ENCODE data around the gene SH3GL2. TPM values are rescaled to one million over a fixed set of nuclear protein-coding genes. Genes with fewer than 3 reads are reported as not detected.

SH3GL2 gene
- total and polyA plus RNA-seq, 11 donors = 1.3 to 20.9 (median 5.0) TPM

DNA sequence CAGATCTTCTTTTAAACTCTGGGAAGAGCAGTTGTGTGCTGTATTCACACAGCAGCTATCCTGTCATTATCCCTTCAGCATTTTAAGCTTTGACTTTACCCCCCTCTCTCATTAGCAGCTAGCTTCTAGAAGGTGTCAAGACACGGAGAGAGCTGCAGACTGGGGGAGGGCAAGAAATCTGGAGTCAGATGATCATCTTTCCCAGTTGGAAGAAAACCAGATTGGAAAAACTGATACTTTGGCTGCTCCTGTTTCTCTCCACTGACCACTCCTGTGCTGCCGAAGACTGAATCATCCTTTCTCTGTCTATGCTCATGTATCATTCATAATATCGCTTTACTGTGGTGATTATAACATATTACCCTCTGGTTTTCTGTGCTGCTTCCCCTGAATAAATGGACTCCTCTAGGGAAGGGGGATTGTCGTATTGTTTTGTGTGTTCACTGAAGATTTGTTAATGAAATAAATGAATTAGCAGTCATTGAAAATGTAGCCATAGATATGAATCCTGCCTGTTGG, 75.1 kb downstream of the SH3GL2 start:
- intact Hi-C loops (cut with DNase I) = no loop called here
- Histone ChIP-seq H3K4me1 (peaks cover 0 to 4% (median 0%) of the 10 kb centered on the region in 12 donors), H3K27ac (no peak overlapping the region), H3K36me3 (no peaks in the 10 kb centered on the region), H3K27me3 (no peaks in the 10 kb centered on the region), H3K4me3 (no peak overlapping the region), H3K9me3 (no peaks in the 10 kb centered on the region)
- TF ChIP-seq, protein P1, sequence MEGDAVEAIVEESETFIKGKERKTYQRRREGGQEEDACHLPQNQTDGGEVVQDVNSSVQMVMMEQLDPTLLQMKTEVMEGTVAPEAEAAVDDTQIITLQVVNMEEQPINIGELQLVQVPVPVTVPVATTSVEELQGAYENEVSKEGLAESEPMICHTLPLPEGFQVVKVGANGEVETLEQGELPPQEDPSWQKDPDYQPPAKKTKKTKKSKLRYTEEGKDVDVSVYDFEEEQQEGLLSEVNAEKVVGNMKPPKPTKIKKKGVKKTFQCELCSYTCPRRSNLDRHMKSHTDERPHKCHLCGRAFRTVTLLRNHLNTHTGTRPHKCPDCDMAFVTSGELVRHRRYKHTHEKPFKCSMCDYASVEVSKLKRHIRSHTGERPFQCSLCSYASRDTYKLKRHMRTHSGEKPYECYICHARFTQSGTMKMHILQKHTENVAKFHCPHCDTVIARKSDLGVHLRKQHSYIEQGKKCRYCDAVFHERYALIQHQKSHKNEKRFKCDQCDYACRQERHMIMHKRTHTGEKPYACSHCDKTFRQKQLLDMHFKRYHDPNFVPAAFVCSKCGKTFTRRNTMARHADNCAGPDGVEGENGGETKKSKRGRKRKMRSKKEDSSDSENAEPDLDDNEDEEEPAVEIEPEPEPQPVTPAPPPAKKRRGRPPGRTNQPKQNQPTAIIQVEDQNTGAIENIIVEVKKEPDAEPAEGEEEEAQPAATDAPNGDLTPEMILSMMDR (IDR thresholded peaks at IDR 0.05) = no peak
- no peak for TF ChIP-seq POLR2A (IDR thresholded peaks at IDR 0.05)
- no peak for DNase-seq
- WGBS, 4 donors = 72 to 75% (median 72%) methylated on average over 4 of the region's 4 CpGs
- ATAC-seq = no peak

DNA sequence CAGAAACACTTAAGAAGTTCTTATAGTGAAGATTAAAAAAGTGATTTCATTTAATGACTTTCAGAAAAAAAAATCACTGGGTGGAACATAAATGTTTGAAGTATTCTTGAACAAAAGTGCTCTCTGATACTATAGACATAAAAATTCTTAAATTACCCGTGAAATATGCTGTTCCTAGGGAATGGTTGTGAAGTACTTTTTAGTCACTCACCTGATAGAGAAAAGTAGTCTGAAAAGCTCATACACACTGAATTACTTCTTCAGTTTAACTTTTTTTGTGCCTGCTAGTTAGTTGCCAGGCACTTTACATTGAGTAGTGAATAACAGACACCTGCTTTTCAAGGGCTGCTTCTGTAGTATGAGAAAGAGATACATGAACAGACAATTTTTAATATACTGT, 78.0 kb downstream of the SH3GL2 start:
- no peak for ATAC-seq
- no peak for DNase-seq
- TF ChIP-seq POLR2A (IDR thresholded peaks at IDR 0.05) = no peak
- TF ChIP-seq, protein P1 (IDR thresholded peaks at IDR 0.05) = no peak
- H3K4me3 ChIP-seq = no peak overlapping the region
- WGBS, 4 donors = 66 to 78% (median 75%) methylated on average over 1 of the region's 1 CpG
- peaks cover 0 to 4% (median 0%) of the 10 kb centered on the region in 12 donors for H3K4me1 ChIP-seq
- H3K27ac ChIP-seq = no peak overlapping the region
- H3K27me3 ChIP-seq = no peaks in the 10 kb centered on the region
- H3K36me3 ChIP-seq = no peaks in the 10 kb centered on the region
- intact Hi-C loops (cut with DNase I) = no loop called here
- no peaks in the 10 kb centered on the region for H3K9me3 ChIP-seq

DNA sequence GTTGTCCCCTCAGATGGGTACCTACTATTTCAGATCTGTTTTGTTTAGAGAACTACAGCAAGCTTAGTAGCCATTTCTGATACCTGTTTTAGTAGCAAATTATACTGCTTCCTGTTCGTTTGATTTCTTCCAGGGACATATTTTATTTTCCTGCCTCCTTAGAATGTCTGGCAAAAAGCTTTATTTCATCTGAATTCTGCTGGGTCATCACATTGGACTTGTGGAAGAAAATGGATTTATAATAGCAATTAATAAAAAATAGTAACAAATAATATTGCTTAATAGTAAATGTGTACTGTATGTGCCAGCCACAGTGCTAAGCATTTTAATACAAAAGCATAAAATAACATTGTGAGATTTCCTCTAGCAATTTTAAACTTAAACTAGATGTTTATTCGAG, 79.4 kb downstream of the SH3GL2 start:
- WGBS, 4 donors = 63 to 70% (median 67%) methylated on average over 2 of the region's 2 CpGs

DNA sequence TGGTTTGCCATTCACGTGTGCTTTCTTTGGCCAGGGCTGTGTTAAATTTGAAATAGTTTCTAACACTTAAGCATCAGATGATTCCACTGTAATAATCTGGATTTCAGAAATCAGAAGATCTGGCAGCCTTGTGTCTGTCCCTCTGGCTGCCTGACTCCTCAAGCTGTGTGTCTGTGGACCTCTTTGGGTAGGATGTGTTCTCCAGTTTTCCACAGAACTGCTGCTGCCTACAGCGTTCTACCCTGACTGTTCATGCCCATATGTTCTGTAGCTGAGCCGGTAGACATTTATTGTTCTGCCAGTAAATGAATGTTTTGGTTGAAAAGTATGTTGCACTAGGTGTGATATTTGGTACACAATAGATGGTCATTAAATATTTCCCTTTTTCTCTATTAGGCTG, 81.3 kb downstream of the SH3GL2 start:
- H3K27me3 ChIP-seq = no peaks in the 10 kb centered on the region
- intact Hi-C loops (cut with DNase I) = loop anchor here in 3 of 10 donors (2.0 to 10.0 kb wide), 3 partner anchors 25 to 95 kb away; no protein-coding TSS in a partner anchor
- no peaks in the 10 kb centered on the region for H3K36me3 ChIP-seq
- no peaks in the 10 kb centered on the region for H3K4me1 ChIP-seq
- 84 to 94% (median 89%) methylated on average over 3 of the region's 3 CpGs for WGBS, 4 donors
- H3K4me3 ChIP-seq = no peak overlapping the region
- H3K9me3 ChIP-seq = no peaks in the 10 kb centered on the region
- no peak for TF ChIP-seq POLR2A (IDR thresholded peaks at IDR 0.05)
- TF ChIP-seq, protein P1 (IDR thresholded peaks at IDR 0.05) = no peak
- DNase-seq = no peak
- no peak for ATAC-seq
- no peak overlapping the region for H3K27ac ChIP-seq

More for the DNA sequence above, 79.4 kb downstream of the SH3GL2 start:
- ATAC-seq (no peak), DNase-seq (no peak)
- no peaks in the 10 kb centered on the region for H3K36me3 ChIP-seq
- TF ChIP-seq, protein P1 (IDR thresholded peaks at IDR 0.05) = no peak
- no peak for TF ChIP-seq POLR2A (IDR thresholded peaks at IDR 0.05)
- no peak overlapping the region for H3K27ac ChIP-seq
- H3K4me3 ChIP-seq = no peak overlapping the region
- H3K27me3 ChIP-seq = no peaks in the 10 kb centered on the region
- intact Hi-C loops (cut with DNase I) = no loop called here
- H3K9me3 ChIP-seq = no peaks in the 10 kb centered on the region
- peaks cover 0 to 4% (median 0%) of the 10 kb centered on the region in 12 donors for H3K4me1 ChIP-seq

Measured in heart left ventricle (tissue), 16 donors.